Liver (tissue), 9 donors: ENCODE results near the gene COL4A1. TPM values are rescaled to one million over a fixed set of nuclear protein-coding genes. Genes with fewer than 3 reads are reported as not detected.

Source experiments
- DNase-seq: peaks from one replicate; pipeline ENCODE4 v3.0.0-alpha.2; 2017; ENCODE audit warnings: low spot score
- H3K27ac ChIP-seq, 2 donors: one replicate each; pipeline ENCODE4 v1.7.0; 2013; ENCODE audit warnings: inconsistent platforms in 2 of 2, low read length in 2 of 2, control low read depth in 1 of 2, low read depth in 1 of 2, mild to moderate bottlenecking in 1 of 2
- H3K27me3 ChIP-seq, 4 donors: one replicate each; pipeline versions ENCODE4 v1.6.1 to v1.7.0; 2013; ENCODE audit warnings: low read length in 3 of 4, inconsistent platforms in 1 of 4, mild to moderate bottlenecking in 1 of 4, moderate library complexity in 1 of 4; ENCODE audit not compliant: control insufficient read depth in 4 of 4, insufficient read depth in 4 of 4
- H3K36me3 ChIP-seq, 4 donors: one replicate each; pipeline versions ENCODE4 v1.6.1 to v1.7.0; 2013; ENCODE audit warnings: low read length in 3 of 4, mild to moderate bottlenecking in 3 of 4, low read depth in 1 of 4, moderate library complexity in 1 of 4; ENCODE audit not compliant: control insufficient read depth in 4 of 4, insufficient read depth in 3 of 4
- H3K4me1 ChIP-seq, 4 donors: one replicate each; pipeline versions ENCODE4 v1.6.1 to v1.7.0; 2013; ENCODE audit warnings: low read length in 3 of 4, mild to moderate bottlenecking in 3 of 4, moderate library complexity in 1 of 4; ENCODE audit not compliant: control insufficient read depth in 4 of 4, insufficient read depth in 4 of 4
- H3K4me3 ChIP-seq, 3 donors: one replicate each; pipeline versions ENCODE4 v1.6.1 to v1.7.0; 2013; ENCODE audit warnings: low read length in 3 of 3, control low read depth in 1 of 3, low read depth in 1 of 3, mild to moderate bottlenecking in 1 of 3
- H3K9ac ChIP-seq, 2 donors: one replicate each; pipeline ENCODE4 v1.7.0; 2013; ENCODE audit warnings: low read length in 2 of 2, mild to moderate bottlenecking in 2 of 2, moderate library complexity in 2 of 2, control low read depth in 1 of 2, low read depth in 1 of 2
- H3K9me3 ChIP-seq, 4 donors: one replicate each; pipeline versions ENCODE4 v1.6.1 to v1.7.0; 2013; ENCODE audit warnings: low read length in 3 of 4; ENCODE audit not compliant: control insufficient read depth in 4 of 4
- CTCF ChIP-seq: fragments of 150-350 bp; IDR thresholded peaks from 2 replicates; pipeline ENCODE4 v1.5.1; 2017; ENCODE audit warnings: improper control_type of control experiment, low read depth, low read length; ENCODE audit not compliant: missing input control
- FOXA2 ChIP-seq: IDR thresholded peaks from 2 replicates; pipeline ENCODE4 v1.6.1; 2016; ENCODE audit warnings: antibody characterized with exemption
- GABPA ChIP-seq, 2 donors: IDR thresholded peaks in 1 of 2; conservative IDR thresholded peaks in 1 of 2; 2 replicates each; pipeline ENCODE4 v1.6.1; 2016; ENCODE audit warnings: antibody characterized with exemption in 2 of 2, mild to moderate bottlenecking in 1 of 2, moderate library complexity in 1 of 2
- MAX ChIP-seq: IDR thresholded peaks from 2 replicates; pipeline ENCODE4 v1.6.1; 2016; ENCODE audit warnings: antibody characterized with exemption
- NR2F2 ChIP-seq: IDR thresholded peaks from 2 replicates; pipeline ENCODE4 v1.6.1; 2016; ENCODE audit warnings: antibody characterized with exemption
- RAD21 ChIP-seq, 2 donors: IDR thresholded peaks; 2 replicates each; pipeline ENCODE4 v1.6.1; 2016; ENCODE audit warnings: antibody characterized with exemption in 2 of 2, mild to moderate bottlenecking in 2 of 2
- RXRA ChIP-seq, 2 donors: IDR thresholded peaks; 2 replicates each; pipeline ENCODE4 v1.6.1; 2017 to 2018; ENCODE audit warnings: antibody characterized with exemption in 2 of 2, mild to moderate bottlenecking in 1 of 2
- SP1 ChIP-seq: IDR thresholded peaks from 2 replicates; pipeline ENCODE4 v1.6.1; 2018; ENCODE audit warnings: antibody characterized with exemption, mild to moderate bottlenecking
- TAF1 ChIP-seq: conservative IDR thresholded peaks from 2 replicates; pipeline ENCODE4 v1.6.1; 2016; ENCODE audit warnings: antibody characterized with exemption, mild to moderate bottlenecking
- YY1 ChIP-seq: IDR thresholded peaks from 2 replicates; pipeline ENCODE4 v1.6.1; 2016; ENCODE audit warnings: antibody characterized with exemption, mild to moderate bottlenecking
- ZBTB33 ChIP-seq: IDR thresholded peaks from 2 replicates; pipeline ENCODE4 v1.6.1; 2016; ENCODE audit warnings: antibody characterized with exemption
- WGBS: extraction: QIAGEN DNeasy Blood & Tissue Kit; methylation state at CpG from one replicate; pipeline ENCODE4 v1.1.7; 2013; 5-methylcytosine and 5-hydroxymethylcytosine counted together
- polyA plus RNA-seq, 2 donors: library from polyadenylated mRNA; stranded (reverse) in 1 of 2; unstranded in 1 of 2; fragments of 200-250 nt in 1 of 2; fragments of >200 nt in 1 of 2; fragmentation: Nextera tagmentation in 1 of 2; extraction: Ambion mirVana in 1 of 2; gene quantifications; one replicate each; pipeline versions ENCODE4 v1.2.1 to v1.2.3, GENCODE V29; 2013 to 2015
- total RNA-seq, 2 donors: library from RNA; depleted of rRNA; stranded (reverse); fragments of >200 nt; gene quantifications; one replicate each; pipeline ENCODE4 v1.2.3, GENCODE V29; 2014
- TF ChIP-seq, protein P1 (sequence below): IDR thresholded peaks from 2 replicates; pipeline ENCODE4 v1.6.1; 2016; ENCODE audit warnings: antibody characterized with exemption, mild to moderate bottlenecking
- donor health status: healthy.
- donor health status: healthy.
- donor health status: healthy.
- donor health status: healthy.
- donor health status: healthy.

The COL4A1 gene
- total and polyA plus RNA-seq, 4 donors = 5.0 to 68.5 (median 37.9) TPM

DNA sequence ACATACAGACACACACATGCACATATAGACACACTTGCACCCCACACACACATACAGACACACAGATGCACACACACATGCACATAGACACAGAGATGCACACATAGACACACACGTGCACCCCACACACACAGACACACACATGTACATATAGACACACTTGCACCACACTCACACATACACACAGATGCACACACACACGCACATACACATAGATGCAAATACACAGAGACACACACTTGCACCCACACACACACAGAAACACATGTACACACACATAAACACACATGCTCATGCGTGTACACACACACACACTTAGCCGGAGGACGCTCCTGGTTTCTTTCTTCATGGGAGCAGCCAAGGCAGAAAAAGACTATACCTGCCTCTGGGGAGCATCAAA lies 10.1 kb upstream of the COL4A1 start:
- WGBS = 88% methylated on average over 5 of the region's 5 CpGs
- H3K27me3 ChIP-seq = no peaks in the 10 kb centered on the region
- no peak for DNase-seq
- H3K36me3 ChIP-seq = no peaks in the 10 kb centered on the region
- no peak overlapping the region for H3K9ac ChIP-seq
- H3K9me3 ChIP-seq = no peaks in the 10 kb centered on the region
- H3K27ac ChIP-seq = no peak overlapping the region
- TF ChIP-seq, protein P1, sequence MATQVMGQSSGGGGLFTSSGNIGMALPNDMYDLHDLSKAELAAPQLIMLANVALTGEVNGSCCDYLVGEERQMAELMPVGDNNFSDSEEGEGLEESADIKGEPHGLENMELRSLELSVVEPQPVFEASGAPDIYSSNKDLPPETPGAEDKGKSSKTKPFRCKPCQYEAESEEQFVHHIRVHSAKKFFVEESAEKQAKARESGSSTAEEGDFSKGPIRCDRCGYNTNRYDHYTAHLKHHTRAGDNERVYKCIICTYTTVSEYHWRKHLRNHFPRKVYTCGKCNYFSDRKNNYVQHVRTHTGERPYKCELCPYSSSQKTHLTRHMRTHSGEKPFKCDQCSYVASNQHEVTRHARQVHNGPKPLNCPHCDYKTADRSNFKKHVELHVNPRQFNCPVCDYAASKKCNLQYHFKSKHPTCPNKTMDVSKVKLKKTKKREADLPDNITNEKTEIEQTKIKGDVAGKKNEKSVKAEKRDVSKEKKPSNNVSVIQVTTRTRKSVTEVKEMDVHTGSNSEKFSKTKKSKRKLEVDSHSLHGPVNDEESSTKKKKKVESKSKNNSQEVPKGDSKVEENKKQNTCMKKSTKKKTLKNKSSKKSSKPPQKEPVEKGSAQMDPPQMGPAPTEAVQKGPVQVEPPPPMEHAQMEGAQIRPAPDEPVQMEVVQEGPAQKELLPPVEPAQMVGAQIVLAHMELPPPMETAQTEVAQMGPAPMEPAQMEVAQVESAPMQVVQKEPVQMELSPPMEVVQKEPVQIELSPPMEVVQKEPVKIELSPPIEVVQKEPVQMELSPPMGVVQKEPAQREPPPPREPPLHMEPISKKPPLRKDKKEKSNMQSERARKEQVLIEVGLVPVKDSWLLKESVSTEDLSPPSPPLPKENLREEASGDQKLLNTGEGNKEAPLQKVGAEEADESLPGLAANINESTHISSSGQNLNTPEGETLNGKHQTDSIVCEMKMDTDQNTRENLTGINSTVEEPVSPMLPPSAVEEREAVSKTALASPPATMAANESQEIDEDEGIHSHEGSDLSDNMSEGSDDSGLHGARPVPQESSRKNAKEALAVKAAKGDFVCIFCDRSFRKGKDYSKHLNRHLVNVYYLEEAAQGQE = no peak
- TF ChIP-seq CTCF (no peak), MAX (no peak), TAF1 (no peak), NR2F2 (no peak)
- no peak overlapping the region for H3K4me3 ChIP-seq
- H3K4me1 ChIP-seq = peaks cover 0 to 3% (median 0%) of the 10 kb centered on the region in 4 donors

DNA sequence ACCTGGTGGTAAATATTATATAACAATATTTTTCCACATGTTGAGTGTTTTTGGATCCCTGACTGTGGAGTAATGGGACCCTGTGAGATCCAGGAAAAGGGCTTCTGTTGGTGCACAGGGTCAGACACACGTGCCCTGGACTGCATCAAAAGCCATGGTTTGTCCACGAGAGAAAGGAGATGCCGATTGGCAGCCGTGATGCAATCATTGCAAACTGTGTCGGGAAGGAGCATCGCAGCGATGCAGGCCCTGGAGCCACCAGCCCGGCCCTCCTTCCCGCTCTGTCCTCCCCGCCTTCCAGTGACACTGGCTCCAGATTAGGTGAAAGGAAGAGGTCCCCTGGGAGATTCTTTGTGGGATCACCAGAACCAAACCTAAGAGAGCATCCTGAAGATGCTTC lies 9.2 kb upstream of the COL4A1 start:
- DNase-seq = no peak
- TF ChIP-seq RXRA (IDR thresholded peaks at IDR 0.05) = no peak
- no peak for TF ChIP-seq SP1
- no peak for TF ChIP-seq YY1
- TF ChIP-seq, protein P1 = no peak
- no peak for TF ChIP-seq TAF1
- no peak for TF ChIP-seq GABPA (IDR thresholded peaks at IDR 0.05 in 1 of 2, conservative IDR thresholded peaks at IDR 0.05 in 1 of 2)
- no peak for TF ChIP-seq FOXA2
- TF ChIP-seq RAD21 (IDR thresholded peaks at IDR 0.05) = no peak
- no peak for TF ChIP-seq ZBTB33
- TF ChIP-seq MAX = no peak
- Histone ChIP-seq H3K4me1 (peaks cover 0 to 3% (median 0%) of the 10 kb centered on the region in 4 donors), H3K27me3 (no peaks in the 10 kb centered on the region), H3K4me3 (no peak overlapping the region), H3K27ac (no peak overlapping the region), H3K9ac (no peak overlapping the region), H3K36me3 (no peaks in the 10 kb centered on the region), H3K9me3 (no peaks in the 10 kb centered on the region)
- WGBS = 79% methylated on average over 10 of the region's 10 CpGs
